GM10266 (cell line): Measurements from ENCODE around the gene UGP2.

Experiments used
- DNase-seq: peaks from one replicate; pipeline ENCODE4 v3.0.0; 2012; ENCODE audit errors: extremely low spot score
- CTCF ChIP-seq: IDR thresholded peaks from 2 replicates; pipeline ENCODE4 v1.5.1; 2012; ENCODE audit warnings: mild to moderate bottlenecking, low read depth; ENCODE audit not compliant: control insufficient read depth, insufficient read depth; ENCODE audit errors: missing control alignments

UGP2 gene

DNA sequence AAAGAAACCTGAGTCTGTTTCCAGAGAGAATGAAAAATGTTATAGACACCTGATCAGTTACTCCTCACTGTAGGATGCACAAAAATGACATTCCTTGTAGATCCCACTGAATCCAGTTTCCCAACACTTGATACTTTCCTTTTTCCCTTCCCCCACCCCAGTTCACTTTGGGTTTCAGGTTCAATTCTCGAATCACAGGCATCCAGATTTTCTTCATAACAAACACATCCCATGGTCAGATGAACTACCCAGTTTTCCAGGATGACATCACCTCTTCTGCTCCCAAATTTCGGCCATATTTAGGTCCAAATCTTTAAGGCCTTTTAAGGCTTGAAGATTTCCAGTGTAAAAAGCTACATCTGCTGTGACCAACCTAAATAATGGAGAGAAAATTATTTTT lies 51.5 kb downstream of the UGP2 start:
- no peak for DNase-seq
- TF ChIP-seq CTCF = no peak

DNA sequence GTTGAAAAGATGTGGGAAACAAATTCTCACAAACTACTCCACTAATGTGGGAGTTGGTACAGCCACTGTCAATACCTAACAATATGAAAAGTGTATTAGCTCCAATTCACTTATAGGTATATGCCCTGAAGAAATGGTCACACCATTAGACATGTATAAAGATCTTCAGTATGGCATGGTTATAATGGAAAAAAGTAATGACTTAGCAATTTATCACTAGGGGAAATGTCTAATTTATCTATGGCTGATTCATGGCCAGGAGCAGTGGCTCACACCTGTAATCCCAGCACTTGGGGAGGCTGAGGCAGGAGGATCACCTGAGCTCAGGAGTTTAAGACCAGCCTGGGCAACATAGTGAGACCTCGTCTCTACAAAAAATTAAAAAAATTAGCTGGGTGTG lies 52.5 kb downstream of the UGP2 start:
- TF ChIP-seq CTCF = no peak
- no peak for DNase-seq

GRCh38 chr2:63898839-63899238 lies 57.1 kb downstream of the UGP2 start:
- TF ChIP-seq CTCF = no peak
- no peak for DNase-seq

GRCh38 chr2:63899639-63900038 lies 57.9 kb downstream of the UGP2 start:
- TF ChIP-seq CTCF = no peak
- DNase-seq = no peak

GRCh38 chr2:63902149-63902548 lies 60.5 kb downstream of the UGP2 start:
- TF ChIP-seq CTCF = no peak
- no peak for DNase-seq

DNA sequence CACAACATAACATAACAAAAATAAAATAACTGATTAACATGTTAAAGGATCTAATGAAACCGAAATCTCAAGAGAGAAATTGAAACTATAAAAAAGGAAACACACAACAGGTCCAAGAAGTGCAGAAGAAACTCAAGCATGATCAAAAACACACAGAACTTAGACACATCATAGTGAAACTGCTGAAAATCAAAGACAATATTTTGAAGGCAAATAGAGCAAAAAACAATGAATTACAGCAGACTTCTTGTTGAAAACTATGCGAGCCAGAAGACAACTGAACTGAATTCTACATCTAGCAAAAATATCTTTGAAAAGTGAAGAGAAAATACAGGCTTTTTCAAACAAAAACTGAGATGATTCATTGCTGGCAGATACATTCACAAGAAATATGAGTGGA lies 61.3 kb downstream of the UGP2 start:
- no peak for TF ChIP-seq CTCF
- DNase-seq = no peak

- no peak for DNase-seq
- no peak for TF ChIP-seq CTCF
Measured at GRCh38 chr2:63914311-63914710, 72.6 kb downstream of the UGP2 start.
